Retinal pigment epithelial cell (primary cell): ENCODE data around the gene MAPKAPK2.
"Not testable (repeated sequence)": the region's sequence is repeated elsewhere in the genome, so short reads cannot be mapped to it uniquely, and the experiment has no call there.

ENCODE experiments used
- DNase-seq: peaks from one replicate; pipeline ENCODE4 v3.0.0-alpha.2; 2010; ENCODE audit warnings: low read depth
- H3K4me3 ChIP-seq: 2 replicates; pipeline ENCODE4 v1.5.1; 2011; ENCODE audit warnings: mild to moderate bottlenecking, low read length, control low read depth, moderate library complexity
- TF ChIP-seq, protein P1 (sequence below): conservative IDR thresholded peaks from 2 replicates; pipeline ENCODE4 v1.5.1; 2011; ENCODE audit warnings: low read depth, low read length, control low read depth, inconsistent platforms

MAPKAPK2 gene

DNA sequence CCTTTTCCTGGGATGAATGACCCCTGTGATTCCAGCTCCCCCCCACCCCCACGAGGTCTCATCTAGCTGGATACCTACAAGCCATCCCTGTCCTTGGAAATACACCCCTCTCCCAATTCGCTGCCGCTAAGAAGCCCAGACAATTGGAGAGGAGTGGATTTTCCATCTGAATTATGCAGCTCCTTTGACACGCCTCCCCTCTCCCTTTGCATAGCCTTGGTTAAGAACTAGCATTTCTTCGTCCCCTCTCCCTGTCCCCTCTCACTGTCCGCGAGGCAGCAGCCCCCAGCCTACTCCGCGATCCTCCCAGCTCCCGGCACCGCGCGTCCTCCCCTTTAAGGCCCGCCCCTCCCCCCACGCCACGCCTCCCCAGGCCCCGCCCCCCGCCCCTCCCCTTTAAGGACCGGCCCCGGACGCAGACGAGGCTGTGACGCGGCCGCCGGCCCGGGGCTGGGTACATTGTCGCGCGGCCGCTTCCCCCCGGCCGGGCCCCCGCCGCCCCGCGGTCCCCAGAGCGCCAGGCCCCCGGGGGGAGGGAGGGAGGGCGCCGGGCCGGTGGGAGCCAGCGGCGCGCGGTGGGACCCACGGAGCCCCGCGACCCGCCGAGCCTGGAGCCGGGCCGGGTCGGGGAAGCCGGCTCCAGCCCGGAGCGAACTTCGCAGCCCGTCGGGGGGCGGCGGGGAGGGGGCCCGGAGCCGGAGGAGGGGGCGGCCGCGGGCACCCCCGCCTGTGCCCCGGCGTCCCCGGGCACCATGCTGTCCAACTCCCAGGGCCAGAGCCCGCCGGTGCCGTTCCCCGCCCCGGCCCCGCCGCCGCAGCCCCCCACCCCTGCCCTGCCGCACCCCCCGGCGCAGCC is at the start of gene MAPKAPK2:
Gene MAPKAPK2, plus strand, starts transcription at position 428 of the 856 bp plus-strand sequence. Its CDS starts 325 bp downstream, at position 753.
- H3K4me3 ChIP-seq, result peak within 1 kb of the TSS; percentile 97
- TF ChIP-seq, protein P1, sequence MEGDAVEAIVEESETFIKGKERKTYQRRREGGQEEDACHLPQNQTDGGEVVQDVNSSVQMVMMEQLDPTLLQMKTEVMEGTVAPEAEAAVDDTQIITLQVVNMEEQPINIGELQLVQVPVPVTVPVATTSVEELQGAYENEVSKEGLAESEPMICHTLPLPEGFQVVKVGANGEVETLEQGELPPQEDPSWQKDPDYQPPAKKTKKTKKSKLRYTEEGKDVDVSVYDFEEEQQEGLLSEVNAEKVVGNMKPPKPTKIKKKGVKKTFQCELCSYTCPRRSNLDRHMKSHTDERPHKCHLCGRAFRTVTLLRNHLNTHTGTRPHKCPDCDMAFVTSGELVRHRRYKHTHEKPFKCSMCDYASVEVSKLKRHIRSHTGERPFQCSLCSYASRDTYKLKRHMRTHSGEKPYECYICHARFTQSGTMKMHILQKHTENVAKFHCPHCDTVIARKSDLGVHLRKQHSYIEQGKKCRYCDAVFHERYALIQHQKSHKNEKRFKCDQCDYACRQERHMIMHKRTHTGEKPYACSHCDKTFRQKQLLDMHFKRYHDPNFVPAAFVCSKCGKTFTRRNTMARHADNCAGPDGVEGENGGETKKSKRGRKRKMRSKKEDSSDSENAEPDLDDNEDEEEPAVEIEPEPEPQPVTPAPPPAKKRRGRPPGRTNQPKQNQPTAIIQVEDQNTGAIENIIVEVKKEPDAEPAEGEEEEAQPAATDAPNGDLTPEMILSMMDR, result no peak
- DNase-seq, result no peak

DNA sequence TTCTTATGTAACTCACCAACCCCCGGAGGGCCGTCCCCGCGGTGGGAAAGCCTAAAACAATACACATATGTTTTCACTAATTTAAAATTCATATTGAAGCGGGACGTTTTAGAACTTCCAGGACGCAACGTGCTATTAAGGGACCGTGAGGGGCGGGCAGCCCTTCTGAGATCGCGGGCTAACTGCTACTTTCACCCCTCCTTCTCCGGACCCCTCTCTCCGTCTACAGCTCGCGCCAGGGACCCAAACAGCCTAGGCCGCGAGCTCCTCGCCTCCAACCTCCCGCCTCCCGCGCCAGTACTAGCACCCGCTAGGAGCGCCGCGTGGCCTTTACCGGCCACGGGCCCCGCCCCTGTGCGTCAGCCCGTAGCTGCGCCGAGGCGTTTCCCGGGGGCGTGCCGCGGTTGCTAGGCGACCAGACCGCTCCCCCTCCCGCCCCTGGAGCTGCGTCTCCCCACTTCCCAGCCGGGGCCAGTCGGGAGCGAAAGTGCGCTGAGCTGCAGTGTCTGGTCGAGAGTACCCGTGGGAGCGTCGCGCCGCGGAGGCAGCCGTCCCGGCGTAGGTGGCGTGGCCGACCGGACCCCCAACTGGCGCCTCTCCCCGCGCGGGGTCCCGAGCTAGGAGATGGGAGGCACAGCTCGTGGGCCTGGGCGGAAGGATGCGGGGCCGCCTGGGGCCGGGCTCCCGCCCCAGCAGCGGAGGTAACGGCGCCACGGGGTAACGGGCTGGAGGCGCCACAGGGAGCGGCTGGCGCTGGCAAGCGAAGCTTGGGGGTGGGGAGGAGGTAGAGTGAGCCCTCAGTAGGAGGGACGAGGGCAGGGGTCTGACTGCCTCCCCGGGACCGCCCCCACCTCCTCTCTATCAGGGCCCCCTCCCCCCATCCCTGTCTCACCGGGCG is 49.4 kb upstream of the MAPKAPK2 start, which contains the start of gene DYRK3:
Gene DYRK3, plus strand, starts transcription at position 457 of the 898 bp plus-strand sequence. Its CDS starts 168 bp downstream, at position 625.
- peak within 1 kb of the TSS; percentile 86 for H3K4me3 ChIP-seq
- peak; percentile 74 for DNase-seq
- TF ChIP-seq, protein P1, result no peak

DNA sequence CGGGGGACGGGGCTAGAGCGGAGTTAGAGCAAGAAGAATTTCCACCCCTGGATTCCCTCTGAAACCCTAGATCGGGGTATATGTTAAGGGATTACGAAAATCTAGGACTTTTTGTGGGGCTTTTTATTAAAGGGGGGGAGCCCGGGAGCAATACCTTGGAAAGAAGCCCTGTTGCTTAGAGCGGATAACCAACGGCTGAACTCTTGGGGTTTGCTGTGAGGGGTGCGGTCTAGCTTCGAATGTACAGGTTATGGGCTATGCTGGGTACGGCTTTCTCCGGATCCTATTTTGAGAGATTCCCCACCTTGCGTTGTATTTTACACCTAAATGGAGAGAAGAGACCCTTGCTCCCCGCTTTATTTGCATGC is 48.7 kb upstream of the MAPKAPK2 start:
- DNase-seq, result no peak
- TF ChIP-seq, protein P1, result no peak
- peak overlapping the region; percentile 86 for H3K4me3 ChIP-seq

DNA sequence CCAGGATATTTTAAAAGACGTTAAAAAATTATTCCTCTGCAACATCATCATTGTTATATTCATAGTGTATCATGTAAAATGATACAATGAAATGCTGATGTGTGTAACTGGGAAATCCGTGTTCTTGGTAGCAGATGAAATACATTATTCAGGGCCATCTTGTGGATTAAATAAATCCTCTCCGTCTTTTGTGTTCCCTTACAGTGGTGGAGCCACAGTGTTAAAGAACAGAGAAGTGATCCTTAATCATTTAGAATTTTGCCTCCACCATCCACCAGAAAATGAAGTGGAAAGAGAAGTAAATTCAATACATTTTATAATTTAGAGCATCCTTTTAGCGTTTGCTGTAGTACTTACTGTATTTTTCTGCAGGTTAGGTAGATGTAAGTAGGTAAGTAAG is 48.0 kb upstream of the MAPKAPK2 start:
- peak overlapping the region; percentile 86 for H3K4me3 ChIP-seq
- DNase-seq, result no peak
- TF ChIP-seq, protein P1, result no peak

DNA sequence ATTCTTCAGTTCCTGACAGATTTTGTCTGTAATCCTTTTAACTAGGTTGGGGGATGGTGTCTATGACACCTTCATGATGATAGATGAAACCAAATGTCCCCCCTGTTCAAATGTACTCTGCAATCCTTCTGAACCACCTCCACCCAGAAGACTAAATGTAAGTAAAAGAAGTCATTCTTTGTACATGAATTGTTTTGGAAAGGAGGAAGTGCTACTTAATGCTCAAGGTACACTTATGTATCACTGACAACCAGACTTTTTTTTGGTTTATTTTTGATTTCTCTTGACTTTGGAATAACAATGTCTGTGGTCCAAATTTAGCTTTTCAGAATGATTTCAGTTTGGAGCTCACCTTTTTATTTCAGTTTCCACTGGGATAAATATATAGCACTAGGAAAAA is 47.1 kb upstream of the MAPKAPK2 start:
- DNase-seq, result no peak
- no peak overlapping the region for H3K4me3 ChIP-seq
- TF ChIP-seq, protein P1, result no peak

DNA sequence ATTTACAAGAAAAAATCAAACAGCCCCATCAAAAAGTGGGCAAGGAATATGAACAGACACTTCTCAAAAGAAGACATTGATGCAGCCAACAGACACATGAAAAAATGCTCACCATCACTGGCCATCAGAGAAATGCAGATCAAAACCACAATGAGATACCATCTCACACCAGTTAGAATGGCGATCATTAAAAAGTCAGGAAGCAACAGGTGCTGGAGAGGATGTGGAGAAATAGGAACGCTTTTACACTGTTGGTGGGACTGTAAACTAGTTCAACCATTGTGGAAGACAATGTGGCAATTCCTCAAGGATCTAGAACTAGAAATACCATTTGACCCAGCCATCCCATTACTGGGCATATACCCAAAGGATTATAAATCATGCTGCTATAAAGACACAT is 42.6 kb upstream of the MAPKAPK2 start:
- H3K4me3 ChIP-seq, DNase-seq: not testable (repeated sequence)

DNA sequence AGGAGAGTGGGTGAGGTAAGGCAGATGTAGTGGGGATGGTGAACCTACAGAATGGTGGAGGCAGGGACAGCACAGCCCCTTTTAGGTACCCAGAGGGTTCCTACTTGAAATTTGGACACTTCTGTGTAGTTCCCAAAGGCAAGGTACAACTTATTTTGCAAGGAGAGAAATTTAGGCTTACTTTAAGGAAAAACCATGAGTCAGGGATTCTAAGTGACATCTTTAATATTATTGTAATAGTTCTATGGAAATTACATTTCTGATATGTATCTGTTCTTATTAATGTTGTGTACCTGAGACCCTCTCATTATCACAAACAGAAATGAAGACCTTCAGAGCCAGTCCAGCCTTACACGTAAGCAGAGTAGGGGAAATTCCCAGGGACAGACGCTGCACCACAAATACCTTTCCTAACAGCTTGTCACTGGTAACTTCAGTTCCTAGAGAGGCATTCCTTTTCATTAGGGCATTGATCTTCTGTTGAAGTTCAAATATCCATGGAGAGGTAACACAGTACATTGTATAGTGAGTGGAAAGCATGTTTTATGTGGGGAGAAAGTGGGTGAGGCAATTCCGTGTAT is 41.5 kb upstream of the MAPKAPK2 start:
- TF ChIP-seq, protein P1, result no peak
- H3K4me3 ChIP-seq, result no peak overlapping the region
- DNase-seq, result no peak
